ENCODE results near the gene DSCAM.
A peak's percentile ranks its signal among the peaks of the same experiment; 100 is the strongest.
"Not testable (repeated sequence)": the region's sequence is repeated elsewhere in the genome, so short reads cannot be mapped to it uniquely, and the experiment has no call there.

DSCAM gene

GRCh38 chr21:40060083-40060677 is 786.8 kb downstream of the DSCAM start:
- no peak for DNase-seq

DNA sequence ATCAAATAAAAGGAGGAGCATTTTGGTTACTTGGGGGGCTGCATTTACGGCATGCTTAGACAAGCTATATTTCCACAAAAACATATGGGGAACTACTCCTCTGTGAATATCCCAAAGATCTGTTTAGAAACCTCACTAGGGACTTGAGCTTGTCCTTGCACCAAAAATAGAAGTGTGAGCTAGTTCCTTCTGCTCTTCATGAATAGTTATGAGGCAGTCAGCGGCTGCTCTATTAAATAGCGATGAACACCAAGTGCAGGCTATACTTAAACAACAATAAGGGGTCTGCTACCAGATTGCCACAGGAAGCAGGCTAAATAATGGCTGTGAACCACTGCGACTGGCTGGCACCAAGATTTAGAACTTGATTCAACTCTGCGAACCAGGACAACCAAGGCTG is 789.6 kb downstream of the DSCAM start:
- DNase-seq: peak in 2 of 56 donors; percentile 2 to 16

GRCh38 chr21:40056031-40056430 is 790.9 kb downstream of the DSCAM start:
- DNase-seq: no peak

- DNase-seq: no peak
These were observed 792.6 kb downstream of the DSCAM start for GRCh38 chr21:40054403-40054802.

- peak in 34 of 56 donors; percentile 4 to 68 (median 30) for DNase-seq
These were observed 794.0 kb downstream of the DSCAM start for GRCh38 chr21:40053007-40053406.

DNA sequence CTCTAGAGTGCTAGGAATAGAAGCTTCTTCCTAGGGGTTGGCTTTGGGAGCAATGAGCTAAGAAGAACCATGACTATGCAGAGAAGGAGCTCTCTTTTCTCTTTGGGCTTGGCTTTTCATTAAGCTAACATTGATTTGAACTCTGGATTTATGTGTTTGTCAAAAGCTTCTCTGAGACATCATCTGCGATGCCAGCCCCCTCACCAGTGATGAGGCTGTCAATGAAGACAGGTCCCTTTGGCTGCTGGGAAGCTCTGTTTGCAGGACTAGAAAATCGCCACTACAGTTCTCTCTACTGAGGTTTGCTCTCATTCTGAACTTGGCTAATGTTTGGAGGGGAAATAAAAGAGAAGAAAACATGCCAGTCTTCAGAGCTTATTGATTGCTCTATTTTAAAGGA is 794.7 kb downstream of the DSCAM start:
- DNase-seq: no peak

DNA sequence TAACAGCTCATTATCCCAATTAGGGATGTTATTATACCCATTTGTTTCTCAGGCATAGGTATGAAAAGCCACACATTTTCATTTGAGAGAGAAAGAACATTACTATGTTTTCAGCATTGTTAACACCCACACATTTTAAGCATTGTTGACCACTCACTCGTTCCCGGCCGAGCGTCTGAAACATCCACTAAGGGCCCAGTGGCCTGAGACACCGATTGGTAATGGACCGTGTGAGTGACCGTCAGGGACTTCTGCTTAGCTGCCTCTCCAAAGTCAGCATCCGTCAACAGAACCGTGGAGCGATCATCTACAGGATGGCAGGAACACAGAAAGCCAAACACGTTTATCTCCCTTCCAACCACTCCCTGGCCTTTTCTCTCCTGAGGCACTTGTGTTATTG is 795.2 kb downstream of the DSCAM start:
- DNase-seq: no peak

DNA sequence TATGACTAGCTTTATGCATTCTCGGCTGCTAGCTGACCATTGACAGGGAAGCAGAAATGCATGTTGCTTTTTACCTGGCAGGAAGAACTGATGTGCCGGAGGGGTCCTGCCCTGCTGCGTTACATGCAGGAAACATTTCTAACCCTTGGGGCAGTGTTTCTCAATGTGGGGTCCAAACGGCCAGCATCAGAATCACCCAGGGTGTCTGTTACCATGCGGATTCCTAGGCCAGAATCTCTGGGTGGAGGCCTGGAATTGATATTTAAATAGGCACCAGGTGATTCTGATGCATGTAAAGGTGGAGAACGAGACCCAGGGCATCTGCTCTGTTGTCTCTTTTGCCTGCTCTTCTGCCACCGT is 797.0 kb downstream of the DSCAM start:
- DNase-seq: no peak

- DNase-seq: no peak
These were observed 797.7 kb downstream of the DSCAM start for GRCh38 chr21:40049031-40049930.

GRCh38 chr21:40047993-40048730 is 798.8 kb downstream of the DSCAM start:
- DNase-seq: no peak

GRCh38 chr21:40047211-40047610 is 799.7 kb downstream of the DSCAM start:
- no peak for DNase-seq

DNA sequence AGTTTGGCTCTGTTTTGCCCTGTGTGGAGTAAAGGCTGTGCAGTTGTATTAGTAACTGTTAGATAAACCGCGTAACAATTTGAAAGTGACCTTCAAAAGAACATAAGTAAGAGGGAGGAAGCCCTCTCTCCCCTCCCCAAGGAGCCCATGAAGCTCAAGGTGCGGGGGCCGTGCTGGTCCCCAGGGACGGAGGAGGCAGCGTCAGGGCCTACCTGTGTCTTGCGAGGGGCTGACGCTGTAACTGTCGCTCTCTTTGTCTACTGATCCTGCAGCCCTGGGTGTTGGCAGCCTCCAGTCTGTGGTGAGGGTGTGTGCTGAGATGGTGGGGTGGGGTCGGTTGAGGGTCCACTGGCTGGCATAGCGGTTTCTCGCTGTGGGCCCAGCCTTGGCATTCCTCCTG is 803.1 kb downstream of the DSCAM start:
- no peak for DNase-seq

DNA sequence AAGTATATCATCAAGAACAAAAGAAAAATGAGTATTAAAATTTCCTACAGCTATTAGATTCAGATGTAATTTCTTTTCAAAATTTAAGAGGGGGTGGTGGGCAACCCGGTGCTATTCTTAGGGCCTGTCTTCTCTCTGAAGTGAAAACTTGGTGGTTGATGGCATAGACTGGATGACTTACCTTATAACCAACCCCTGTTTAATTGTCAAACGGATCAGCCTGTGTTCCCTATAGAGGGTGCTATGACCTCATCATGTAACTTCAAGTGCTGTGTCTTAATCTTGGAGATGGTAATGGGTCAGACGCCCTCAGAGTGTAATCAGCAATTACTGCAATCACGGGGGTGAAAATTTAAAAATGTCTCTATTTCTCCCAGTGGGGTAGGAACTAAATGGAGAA is 803.5 kb downstream of the DSCAM start:
- DNase-seq: peak in 3 of 56 donors; percentile 14 to 54 (median 18)

GRCh38 chr21:40041446-40041845 is 805.5 kb downstream of the DSCAM start:
- no peak for DNase-seq

DNA sequence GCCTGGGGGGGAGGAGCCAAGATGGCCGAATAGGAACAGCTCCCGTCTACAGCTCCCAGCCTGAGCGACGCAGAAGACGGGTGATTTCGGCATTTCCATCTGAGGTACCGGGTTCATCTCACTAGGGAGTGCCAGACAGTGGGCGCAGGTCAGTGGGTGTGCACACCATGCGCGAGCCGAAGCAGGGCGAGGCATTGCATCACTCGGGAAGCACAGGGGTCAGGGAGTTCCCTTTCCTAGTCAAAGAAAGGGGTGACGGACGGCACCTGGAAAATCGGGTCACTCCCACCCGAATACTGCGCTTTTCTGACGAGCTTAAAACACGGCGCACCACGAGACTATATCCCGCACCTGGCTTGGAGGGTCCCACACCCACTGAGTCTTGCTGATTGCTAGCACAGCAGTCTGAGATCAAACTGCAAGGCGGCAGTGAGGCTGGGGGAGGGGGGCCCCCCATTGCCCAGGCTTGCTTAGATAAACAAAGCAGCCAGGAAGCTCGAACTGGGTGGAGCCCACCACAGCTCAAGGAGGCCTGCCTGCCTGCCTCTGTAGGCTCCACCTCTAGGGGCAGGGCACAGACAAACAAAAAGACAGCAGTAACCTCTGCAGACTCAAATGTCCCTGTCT is 813.7 kb downstream of the DSCAM start:
- not testable (repeated sequence) for DNase-seq

- DNase-seq: no peak
These were observed 817.1 kb downstream of the DSCAM start for GRCh38 chr21:40029888-40030287.

GRCh38 chr21:40028393-40028792 is 818.6 kb downstream of the DSCAM start:
- DNase-seq: not testable (repeated sequence)

- DNase-seq: no peak
These were observed 825.2 kb downstream of the DSCAM start for GRCh38 chr21:40021558-40022351.

GRCh38 chr21:40020651-40021050 is 826.3 kb downstream of the DSCAM start:
- DNase-seq: no peak

GRCh38 chr21:40018871-40019475 is 828.0 kb downstream of the DSCAM start:
- DNase-seq: no peak
